ENCODE results near the gene AMY2A. TPM values are rescaled to one million over a fixed set of nuclear protein-coding genes. Genes with fewer than 3 reads are reported as not detected.
"Not testable (repeated sequence)": the region's sequence is repeated elsewhere in the genome, so short reads cannot be mapped to it uniquely, and the experiment has no call there.

The AMY2A gene
- total and polyA plus RNA-seq, 2 of the 4 experiments (the other 2 are of a cell fraction), result not detected

- H2AK9ac ChIP-seq (replicated peaks; ENCODE audit: low read depth, low read length, poor library complexity); H3K23ac ChIP-seq (ENCODE audit: low read depth, low read length); POLR2A ChIA-PET (ENCODE audit: unreplicated experiment); H3K4me2 ChIP-seq (ENCODE audit: low read depth, low read length); H4K91ac ChIP-seq (ENCODE audit: insufficient read depth, low read depth, low read length); CTCF ChIA-PET; H4K8ac ChIP-seq (ENCODE audit: low read depth in 2 of 2, low read length in 2 of 2); DNase-seq; H4K20me1 ChIP-seq (ENCODE audit: insufficient read depth, low read length); H3K9me3 ChIP-seq (ENCODE audit: control insufficient read depth, insufficient read depth, low read length); H3K18ac ChIP-seq (ENCODE audit: low read depth, low read length); H3K4me1 ChIP-seq (ENCODE audit: control insufficient read depth, insufficient read depth, low read length); H2AFZ ChIP-seq (replicated peaks; ENCODE audit: low read length, poor library complexity); H3K36me3 ChIP-seq (ENCODE audit: control insufficient read depth, insufficient read depth, low read length); H3K9me1 ChIP-seq (ENCODE audit: insufficient read depth, low read length); dilution Hi-C loops (cut with HindIII; ENCODE audit: low sequenced_read_pairs, unreplicated experiment); BruUV-seq (replicated peaks); H3K27ac ChIP-seq (ENCODE audit: insufficient read depth, low read length); H2BK120ac ChIP-seq (ENCODE audit: low read depth, low read length); H2BK5ac ChIP-seq (ENCODE audit: low read depth, low read length, poor library complexity, severe bottlenecking); intact Hi-C loops (cut with micrococcal nuclease); ATAC-seq (ENCODE audit: low read depth); H3K56ac ChIP-seq (ENCODE audit: extremely low read depth, insufficient read depth, low read length); in situ Hi-C loops (cut with MboI; ENCODE audit: low sequenced_read_pairs); H2BK15ac ChIP-seq (ENCODE audit: low read depth, low read length); H3K14ac ChIP-seq (replicated peaks; ENCODE audit: low read depth, low read length); H3K9ac ChIP-seq (ENCODE audit: low read depth, low read length); H4K5ac ChIP-seq (ENCODE audit: low read depth, low read length); H3K27me3 ChIP-seq (ENCODE audit: control insufficient read depth, insufficient read depth, low read length); H2AK5ac ChIP-seq (ENCODE audit: low read depth, low read length); H3K79me1 ChIP-seq (ENCODE audit: low read depth in 1 of 2, low read length in 2 of 2); H3K4ac ChIP-seq (ENCODE audit: low read depth, low read length); H2BK20ac ChIP-seq (ENCODE audit: low read depth, low read length); H3K4me3 ChIP-seq (ENCODE audit: insufficient read depth, low read depth, low read length): not testable (repeated sequence)
- WGBS, 2 experiments (ENCODE audit: extremely low coverage in 2 of 2, insufficient read length in 1 of 2), result no CpG with 5 or more reads among the region's 6 CpGs
These were observed 36.9 kb downstream of the AMY2A start for GRCh38 chr1:103654133-103654532.

- H3K36me3 ChIP-seq (ENCODE audit: control insufficient read depth, insufficient read depth, low read length); H4K8ac ChIP-seq (ENCODE audit: low read depth in 2 of 2, low read length in 2 of 2); H3K79me1 ChIP-seq (ENCODE audit: low read depth in 1 of 2, low read length in 2 of 2); H3K4ac ChIP-seq (ENCODE audit: low read depth, low read length); POLR2A ChIA-PET (ENCODE audit: unreplicated experiment); ATAC-seq (ENCODE audit: low read depth); intact Hi-C loops (cut with micrococcal nuclease); DNase-seq; H3K18ac ChIP-seq (ENCODE audit: low read depth, low read length); CTCF ChIA-PET; in situ Hi-C loops (cut with MboI; ENCODE audit: low sequenced_read_pairs); H4K91ac ChIP-seq (ENCODE audit: insufficient read depth, low read depth, low read length); H3K4me3 ChIP-seq (ENCODE audit: insufficient read depth, low read depth, low read length); H4K20me1 ChIP-seq (ENCODE audit: insufficient read depth, low read length); H2BK5ac ChIP-seq (ENCODE audit: low read depth, low read length, poor library complexity, severe bottlenecking); H2AFZ ChIP-seq (replicated peaks; ENCODE audit: low read length, poor library complexity); H2AK9ac ChIP-seq (replicated peaks; ENCODE audit: low read depth, low read length, poor library complexity); H3K56ac ChIP-seq (ENCODE audit: extremely low read depth, insufficient read depth, low read length); dilution Hi-C loops (cut with HindIII; ENCODE audit: low sequenced_read_pairs, unreplicated experiment); H3K14ac ChIP-seq (replicated peaks; ENCODE audit: low read depth, low read length); BruUV-seq (replicated peaks); H3K9me1 ChIP-seq (ENCODE audit: insufficient read depth, low read length); H2BK15ac ChIP-seq (ENCODE audit: low read depth, low read length); H2BK20ac ChIP-seq (ENCODE audit: low read depth, low read length); H3K23ac ChIP-seq (ENCODE audit: low read depth, low read length); H3K4me2 ChIP-seq (ENCODE audit: low read depth, low read length); H3K9me3 ChIP-seq (ENCODE audit: control insufficient read depth, insufficient read depth, low read length); H3K4me1 ChIP-seq (ENCODE audit: control insufficient read depth, insufficient read depth, low read length); H3K27ac ChIP-seq (ENCODE audit: insufficient read depth, low read length); H3K27me3 ChIP-seq (ENCODE audit: control insufficient read depth, insufficient read depth, low read length); H4K5ac ChIP-seq (ENCODE audit: low read depth, low read length); H2BK120ac ChIP-seq (ENCODE audit: low read depth, low read length); H3K9ac ChIP-seq (ENCODE audit: low read depth, low read length); H2AK5ac ChIP-seq (ENCODE audit: low read depth, low read length): not testable (repeated sequence)
- WGBS, 2 experiments (ENCODE audit: extremely low coverage in 2 of 2, insufficient read length in 1 of 2), result no CpG with 5 or more reads among the region's 5 CpGs
These were observed 38.2 kb downstream of the AMY2A start, which contains the start of gene AMY1A for GRCh38 chr1:103655460-103655859. Gene AMY1A (plus strand): TSS chr1:103655760. CDS start chr1:103656331, 571 bp downstream.
